ENCODE measurements around the gene INTS7.
"Not testable (repeated sequence)": the region's sequence is repeated elsewhere in the genome, so short reads cannot be mapped to it uniquely, and the experiment has no call there.

The INTS7 gene

GRCh38 chr1:211929683-211930082, 105.7 kb downstream of the INTS7 start:
- no peak for DNase-seq

- no peak for DNase-seq
Measured at GRCh38 chr1:211928993-211929637, 106.2 kb downstream of the INTS7 start.

- DNase-seq: no peak
Measured at GRCh38 chr1:211928290-211928801, 107.0 kb downstream of the INTS7 start.

- no peak for DNase-seq
Measured at GRCh38 chr1:211925016-211925415, 110.3 kb downstream of the INTS7 start.

GRCh38 chr1:211924256-211924655, 111.1 kb downstream of the INTS7 start:
- DNase-seq: no peak

GRCh38 chr1:211923095-211923494, 112.3 kb downstream of the INTS7 start:
- DNase-seq: no peak

GRCh38 chr1:211921579-211922095, 113.7 kb downstream of the INTS7 start:
- no peak for DNase-seq

GRCh38 chr1:211920602-211921226, 114.6 kb downstream of the INTS7 start:
- DNase-seq: no peak

GRCh38 chr1:211920141-211920572, 115.2 kb downstream of the INTS7 start:
- no peak for DNase-seq

GRCh38 chr1:211918843-211919414, 116.4 kb downstream of the INTS7 start:
- DNase-seq: no peak

- not testable (repeated sequence) for DNase-seq
Measured at GRCh38 chr1:211916458-211916857, 118.9 kb downstream of the INTS7 start.

- no peak for DNase-seq
Measured at GRCh38 chr1:211915924-211916323, 119.4 kb downstream of the INTS7 start.

- no peak for DNase-seq
Measured at GRCh38 chr1:211912844-211913432, 122.4 kb downstream of the INTS7 start.

- no peak for DNase-seq
Measured at GRCh38 chr1:211912038-211912437, 123.3 kb downstream of the INTS7 start.

- DNase-seq: no peak
Measured at GRCh38 chr1:211910913-211911485, 124.4 kb downstream of the INTS7 start.

GRCh38 chr1:211910113-211910884, 125.1 kb downstream of the INTS7 start:
- no peak for DNase-seq

GRCh38 chr1:211909395-211909794, 126.0 kb downstream of the INTS7 start:
- no peak for DNase-seq

GRCh38 chr1:211908951-211909350, 126.4 kb downstream of the INTS7 start:
- DNase-seq: no peak

- no peak for DNase-seq
Measured at GRCh38 chr1:211908453-211908852, 126.9 kb downstream of the INTS7 start.

GRCh38 chr1:211903490-211904245, 131.7 kb downstream of the INTS7 start:
- no peak for DNase-seq

GRCh38 chr1:211902624-211903291, 132.6 kb downstream of the INTS7 start:
- no peak for DNase-seq

Data from activated naive CD4-positive, alpha-beta T cell treated with anti-CD3 and anti-CD28 coated beads, Interleukin-2, amount 50 U/mL, for 16 hours (primary cell).